ENCODE data around the gene SCMH1.
"Not testable (repeated sequence)": the region's sequence is repeated elsewhere in the genome, so short reads cannot be mapped to it uniquely, and the experiment has no call there.

The SCMH1 gene

GRCh38 chr1:41151846-41152245, 90.3 kb downstream of the SCMH1 start:
- no peak for TF ChIP-seq CTCF (conservative IDR thresholded peaks at IDR 0.05; ENCODE audit: low read depth, low read length)
- H3K4me3 ChIP-seq (ENCODE audit: low read depth, low read length): no peak overlapping the region
- DNase-seq (ENCODE audit: low read depth): peak; percentile 23

- no peak overlapping the region for H3K4me3 ChIP-seq (ENCODE audit: low read depth, low read length)
- no peak for DNase-seq (ENCODE audit: low read depth)
- no peak for TF ChIP-seq CTCF (conservative IDR thresholded peaks at IDR 0.05; ENCODE audit: low read depth, low read length)
These were observed 92.5 kb downstream of the SCMH1 start for GRCh38 chr1:41149570-41149969.

GRCh38 chr1:41144285-41144684, 97.8 kb downstream of the SCMH1 start:
- DNase-seq (ENCODE audit: low read depth): no peak
- no peak overlapping the region for H3K4me3 ChIP-seq (ENCODE audit: low read depth, low read length)
- TF ChIP-seq CTCF (conservative IDR thresholded peaks at IDR 0.05; ENCODE audit: low read depth, low read length): no peak

- TF ChIP-seq CTCF (conservative IDR thresholded peaks at IDR 0.05; ENCODE audit: low read depth, low read length): no peak
- H3K4me3 ChIP-seq (ENCODE audit: low read depth, low read length): no peak overlapping the region
- no peak for DNase-seq (ENCODE audit: low read depth)
These were observed 103.6 kb downstream of the SCMH1 start for GRCh38 chr1:41138549-41138948.

GRCh38 chr1:41135196-41135947, 106.7 kb downstream of the SCMH1 start:
- TF ChIP-seq CTCF (conservative IDR thresholded peaks at IDR 0.05; ENCODE audit: low read depth, low read length): no peak
- H3K4me3 ChIP-seq (ENCODE audit: low read depth, low read length): no peak overlapping the region
- DNase-seq (ENCODE audit: low read depth): peak; percentile 21

- not testable (repeated sequence) for H3K4me3 ChIP-seq (ENCODE audit: low read depth, low read length); DNase-seq (ENCODE audit: low read depth)
These were observed 107.8 kb downstream of the SCMH1 start for GRCh38 chr1:41134325-41134724.

- no peak overlapping the region for H3K4me3 ChIP-seq (ENCODE audit: low read depth, low read length)
- TF ChIP-seq CTCF (conservative IDR thresholded peaks at IDR 0.05; ENCODE audit: low read depth, low read length): peak; percentile 69
- peak; percentile 91 for DNase-seq (ENCODE audit: low read depth)
These were observed 119.1 kb downstream of the SCMH1 start for GRCh38 chr1:41122851-41123518.
